HAP-1 (cell line): ENCODE data around the gene PATJ.

Experiments
- DNase-seq, 2 experiments: peaks; one replicate each; pipeline ENCODE4 v3.0.0-alpha.2; 2016 to 2020; ENCODE audit warnings: low spot score in 2 of 2
- H3K27me3 ChIP-seq: fragments of 250-450 bp; sonication (Bioruptor Pico); 2 replicates; pipeline ENCODE4 v1.5.1; 2020; ENCODE audit warnings: low read depth, mild to moderate bottlenecking, moderate library complexity
- H3K36me3 ChIP-seq: fragments of 250-450 bp; sonication (Bioruptor Pico); replicated peaks from 2 replicates; pipeline ENCODE4 v1.5.1; 2020; ENCODE audit warnings: mild to moderate bottlenecking
- H3K4me1 ChIP-seq: fragments of 250-450 bp; sonication (Bioruptor Pico); 2 replicates; pipeline ENCODE4 v1.5.1; 2020; ENCODE audit warnings: mild to moderate bottlenecking
- H3K4me3 ChIP-seq: fragments of 250-450 bp; sonication (Bioruptor Pico); 2 replicates; pipeline ENCODE4 v1.5.1; 2020; ENCODE audit warnings: mild to moderate bottlenecking, moderate library complexity
- H3K9me3 ChIP-seq: fragments of 250-450 bp; sonication (Bioruptor Pico); 2 replicates; pipeline ENCODE4 v1.5.1; 2020; ENCODE audit warnings: mild to moderate bottlenecking, moderate library complexity
- in situ Hi-C: fragments of 300-500 bp; cut with MboI; formaldehyde crosslinking; loops from 3 replicates; pipeline ENCODE4 v1.14.3; 2020; ENCODE audit warnings: low sequenced_read_pairs, inconsistent platforms, mixed read lengths

The PATJ gene

GRCh38 chr1:62097464-62097863, 355.2 kb downstream of the PATJ start:
- no peaks in the 10 kb centered on the region; the same call in 1 of the 2 replicates for H3K4me1 ChIP-seq

GRCh38 chr1:62100442-62100841, 358.2 kb downstream of the PATJ start:
- H3K4me1 ChIP-seq: no peaks in the 10 kb centered on the region; the same call in 1 of the 2 replicates
- H3K4me3 ChIP-seq: no peak overlapping the region
- H3K27me3 ChIP-seq: no peaks in the 10 kb centered on the region
- no peaks in the 10 kb centered on the region for H3K9me3 ChIP-seq
- DNase-seq: peak in 1 of 2 experiments; percentile 13
- in situ Hi-C loops: no loop called here
- H3K36me3 ChIP-seq: no peaks in the 10 kb centered on the region

More at GRCh38 chr1:62097464-62097863, 355.2 kb downstream of the PATJ start:
- Histone ChIP-seq H3K4me3 (no peak overlapping the region), H3K9me3 (no peaks in the 10 kb centered on the region), H3K36me3 (no peaks in the 10 kb centered on the region), H3K27me3 (no peaks in the 10 kb centered on the region)
- in situ Hi-C loops: no loop called here
- DNase-seq: no peak

- Histone ChIP-seq H3K9me3 (no peaks in the 10 kb centered on the region), H3K4me3 (no peak overlapping the region), H3K36me3 (no peaks in the 10 kb centered on the region), H3K4me1 (no peaks in the 10 kb centered on the region; the same call in 1 of the 2 replicates), H3K27me3 (no peaks in the 10 kb centered on the region)
- in situ Hi-C loops: no loop called here
- DNase-seq: no peak
These were observed 361.6 kb downstream of the PATJ start for GRCh38 chr1:62103846-62104245.

- H3K4me3 ChIP-seq: no peak overlapping the region
- no peaks in the 10 kb centered on the region for H3K36me3 ChIP-seq
- DNase-seq: no peak
- in situ Hi-C loops: no loop called here
- no peaks in the 10 kb centered on the region for H3K4me1 ChIP-seq
- no peaks in the 10 kb centered on the region for H3K9me3 ChIP-seq
- H3K27me3 ChIP-seq: no peaks in the 10 kb centered on the region
These were observed 365.6 kb downstream of the PATJ start for GRCh38 chr1:62107923-62108322.

- no peak for DNase-seq
- H3K9me3 ChIP-seq: no peaks in the 10 kb centered on the region
- no peaks in the 10 kb centered on the region for H3K36me3 ChIP-seq
- in situ Hi-C loops: no loop called here
- no peaks in the 10 kb centered on the region for H3K4me1 ChIP-seq
- no peak overlapping the region for H3K4me3 ChIP-seq
- no peaks in the 10 kb centered on the region for H3K27me3 ChIP-seq
These were observed 366.8 kb downstream of the PATJ start for GRCh38 chr1:62109124-62109523.

GRCh38 chr1:62110198-62110817, 368.0 kb downstream of the PATJ start:
- H3K9me3 ChIP-seq: no peaks in the 10 kb centered on the region
- no peak overlapping the region for H3K4me3 ChIP-seq
- no peak for DNase-seq
- H3K27me3 ChIP-seq: no peaks in the 10 kb centered on the region
- H3K36me3 ChIP-seq: no peaks in the 10 kb centered on the region
- in situ Hi-C loops: no loop called here
- no peaks in the 10 kb centered on the region for H3K4me1 ChIP-seq

DNA sequence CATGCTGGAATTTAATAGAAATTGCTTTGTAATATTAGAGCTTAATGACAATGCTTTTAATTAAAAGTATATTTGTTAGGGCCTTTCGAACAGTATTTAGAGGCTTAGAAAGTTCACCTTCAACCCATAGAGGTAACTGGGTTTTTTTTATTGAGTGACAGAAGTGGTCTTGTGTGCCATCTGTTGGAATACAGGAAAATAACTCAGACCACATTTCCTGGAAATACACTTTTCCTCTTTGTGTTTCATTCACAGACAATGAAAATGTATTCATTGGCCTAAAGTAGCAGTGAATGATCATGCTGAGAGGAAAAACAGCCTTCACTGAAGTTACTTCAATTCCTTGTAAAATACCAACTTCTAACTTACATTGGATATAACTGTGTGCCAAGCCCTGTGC, 368.8 kb downstream of the PATJ start:
- Histone ChIP-seq H3K4me3 (no peak overlapping the region), H3K9me3 (no peaks in the 10 kb centered on the region), H3K36me3 (no peaks in the 10 kb centered on the region), H3K4me1 (no peaks in the 10 kb centered on the region), H3K27me3 (no peaks in the 10 kb centered on the region)
- in situ Hi-C loops: no loop called here
- DNase-seq: no peak

DNA sequence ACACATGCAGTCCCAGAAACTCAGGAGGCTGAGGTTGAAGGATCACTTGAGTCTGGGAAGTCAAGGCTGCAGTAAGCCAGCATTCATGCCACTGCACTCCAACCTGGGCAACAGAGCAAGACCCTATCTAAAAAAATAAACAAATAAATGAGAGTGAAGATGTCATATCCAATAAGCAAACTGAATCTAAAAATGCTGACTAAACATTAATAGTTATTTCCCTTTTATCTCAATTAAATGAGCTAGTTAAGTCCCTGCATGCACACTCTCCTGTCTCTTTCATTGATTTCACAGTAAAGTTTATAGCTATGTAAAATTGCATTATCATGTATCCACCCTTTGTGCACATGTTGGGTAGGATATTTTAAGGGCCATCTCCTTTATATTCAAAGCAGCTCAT, 371.2 kb downstream of the PATJ start:
- no peaks in the 10 kb centered on the region for H3K4me1 ChIP-seq
- in situ Hi-C loops: no loop called here
- DNase-seq: no peak
- H3K36me3 ChIP-seq: no peaks in the 10 kb centered on the region
- no peaks in the 10 kb centered on the region for H3K9me3 ChIP-seq
- H3K4me3 ChIP-seq: no peak overlapping the region
- no peaks in the 10 kb centered on the region for H3K27me3 ChIP-seq

DNA sequence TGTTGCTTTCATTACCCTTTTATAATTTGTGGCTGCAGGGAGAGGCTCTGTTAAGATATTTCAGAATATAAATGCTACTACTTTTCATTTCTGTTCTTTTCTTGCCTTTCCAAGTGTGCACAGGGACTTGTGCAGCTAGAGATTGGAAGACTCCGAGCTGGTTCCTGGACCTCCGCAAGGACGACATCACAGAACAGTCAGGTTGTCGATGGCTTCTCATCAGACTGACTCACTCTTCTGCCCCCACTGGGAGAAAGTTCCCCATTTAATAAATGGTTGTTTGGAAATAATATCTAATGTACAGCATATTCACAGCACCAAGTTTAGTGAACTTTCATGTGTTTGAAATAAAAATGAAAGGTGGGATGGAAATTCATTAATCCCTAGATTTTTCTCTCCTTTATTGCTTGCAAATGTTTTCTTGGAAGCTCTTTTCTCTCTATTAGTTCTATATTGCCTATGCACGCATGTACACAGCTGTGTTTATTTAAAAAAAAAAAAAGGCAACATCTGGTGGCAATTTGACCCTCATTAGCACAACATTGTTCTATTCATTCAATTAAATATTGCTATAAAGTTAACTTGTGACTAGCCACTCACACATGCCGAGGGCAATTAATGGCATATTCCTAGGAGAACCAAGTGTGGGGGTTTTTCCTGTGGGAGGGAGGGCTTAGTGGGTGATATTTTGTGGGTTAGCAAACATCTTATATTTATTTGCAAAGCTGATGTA, 374.9 kb downstream of the PATJ start:
- no peak for DNase-seq
- H3K4me3 ChIP-seq: no peak overlapping the region
- no peaks in the 10 kb centered on the region for H3K4me1 ChIP-seq
- in situ Hi-C loops: no loop called here
- H3K27me3 ChIP-seq: no peaks in the 10 kb centered on the region
- no peaks in the 10 kb centered on the region for H3K36me3 ChIP-seq
- H3K9me3 ChIP-seq: no peaks in the 10 kb centered on the region

GRCh38 chr1:62126579-62127290, 384.5 kb downstream of the PATJ start:
- no peak overlapping the region for H3K4me3 ChIP-seq
- DNase-seq: no peak
- no peaks in the 10 kb centered on the region for H3K27me3 ChIP-seq
- no peaks in the 10 kb centered on the region for H3K36me3 ChIP-seq
- in situ Hi-C loops: no loop called here
- H3K9me3 ChIP-seq: no peaks in the 10 kb centered on the region
- no peaks in the 10 kb centered on the region for H3K4me1 ChIP-seq

DNA sequence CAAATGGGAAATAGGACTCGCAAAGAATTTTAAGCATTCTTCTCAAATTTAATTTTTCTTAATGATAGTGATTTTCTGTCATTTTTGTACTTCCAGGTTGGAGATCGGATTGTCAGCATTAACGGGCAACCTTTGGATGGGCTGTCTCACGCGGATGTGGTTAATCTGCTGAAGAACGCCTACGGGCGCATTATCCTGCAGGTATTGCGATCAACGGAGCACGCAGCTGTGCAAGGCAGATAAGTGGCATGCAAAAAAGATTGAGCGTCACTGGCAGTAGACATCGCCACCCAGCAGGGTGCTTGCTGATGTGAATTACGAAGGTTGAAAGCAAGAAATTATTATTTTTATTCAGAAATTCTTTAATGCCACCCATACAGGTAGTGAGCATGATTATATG, 386.5 kb downstream of the PATJ start:
- no peak for DNase-seq
- Histone ChIP-seq H3K4me3 (no peak overlapping the region), H3K27me3 (no peaks in the 10 kb centered on the region), H3K36me3 (no peaks in the 10 kb centered on the region), H3K9me3 (no peaks in the 10 kb centered on the region), H3K4me1 (no peaks in the 10 kb centered on the region)
- in situ Hi-C loops: no loop called here

DNA sequence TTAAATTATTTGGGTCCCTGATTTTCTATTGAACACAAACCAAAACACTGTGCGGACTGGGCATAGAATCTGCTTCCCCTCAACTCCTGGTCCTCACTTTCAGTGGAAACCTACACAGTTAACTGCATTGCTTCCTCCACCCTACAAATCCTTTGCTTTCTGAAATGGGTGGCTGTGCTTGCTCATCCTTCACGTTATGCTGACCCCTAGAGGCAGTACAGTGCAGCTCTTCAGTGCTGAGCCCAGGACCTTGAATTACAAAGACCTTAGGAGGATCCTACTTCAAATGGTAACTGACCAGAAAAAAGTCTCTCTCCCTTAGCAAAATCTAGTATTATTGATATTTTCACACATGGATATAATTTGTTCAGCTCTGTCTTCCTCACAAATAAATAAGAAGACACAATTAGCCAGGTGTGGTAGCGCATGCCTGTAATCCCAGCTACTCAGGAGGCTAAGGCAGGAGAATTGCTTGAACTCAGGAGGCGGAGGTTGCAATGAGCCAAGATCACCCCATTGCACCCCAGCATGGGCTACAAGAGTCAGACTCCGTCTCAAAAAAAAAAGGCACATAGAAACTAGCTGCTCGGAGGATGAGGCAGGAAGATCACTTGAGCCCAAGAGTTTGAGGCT, 388.9 kb downstream of the PATJ start:
- Histone ChIP-seq H3K4me3 (no peak overlapping the region), H3K27me3 (no peaks in the 10 kb centered on the region), H3K4me1 (no peaks in the 10 kb centered on the region), H3K36me3 (no peaks in the 10 kb centered on the region), H3K9me3 (no peaks in the 10 kb centered on the region)
- in situ Hi-C loops: no loop called here
- DNase-seq: peak; percentile 47

DNA sequence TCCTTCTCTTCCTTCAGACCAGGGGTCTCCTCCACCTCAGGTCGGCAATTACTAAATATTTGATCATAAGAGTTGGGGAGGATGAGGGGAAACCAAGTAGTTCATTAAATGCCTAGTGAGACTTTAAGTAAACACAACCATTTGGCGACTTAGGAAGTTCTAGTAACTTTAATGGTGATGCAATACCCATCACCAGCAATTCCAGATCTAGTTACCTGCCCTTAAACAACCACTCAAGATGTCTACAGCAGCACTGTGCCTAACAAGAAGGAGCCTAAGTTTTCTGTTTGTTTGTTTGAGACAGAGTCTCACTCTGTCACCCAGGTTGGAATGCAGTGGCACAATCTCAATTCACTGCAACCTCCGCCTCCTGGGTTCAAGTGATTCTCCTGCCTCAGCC, 395.7 kb downstream of the PATJ start:
- no peak for DNase-seq
- peaks cover 11% of the 10 kb centered on the region for H3K4me1 ChIP-seq
- in situ Hi-C loops: no loop called here

GRCh38 chr1:62139410-62139809, 397.1 kb downstream of the PATJ start:
- Histone ChIP-seq H3K9me3 (no peaks in the 10 kb centered on the region), H3K4me3 (no peak overlapping the region), H3K36me3 (no peaks in the 10 kb centered on the region), H3K27me3 (no peaks in the 10 kb centered on the region), H3K4me1 (peaks cover 13% of the 10 kb centered on the region)
- in situ Hi-C loops: no loop called here
- no peak for DNase-seq

More for the DNA sequence above, 395.7 kb downstream of the PATJ start:
- Histone ChIP-seq H3K4me3 (no peak overlapping the region), H3K9me3 (no peaks in the 10 kb centered on the region), H3K36me3 (no peaks in the 10 kb centered on the region), H3K27me3 (no peaks in the 10 kb centered on the region)
